Pons (tissue), 1 donor: Measurements from ENCODE around the gene TMEM151B.

ENCODE experiments used
- DNase-seq: peaks from one replicate; pipeline ENCODE4 v3.0.0-alpha.2; 2016; ENCODE audit warnings: low spot score

Gene TMEM151B

DNA sequence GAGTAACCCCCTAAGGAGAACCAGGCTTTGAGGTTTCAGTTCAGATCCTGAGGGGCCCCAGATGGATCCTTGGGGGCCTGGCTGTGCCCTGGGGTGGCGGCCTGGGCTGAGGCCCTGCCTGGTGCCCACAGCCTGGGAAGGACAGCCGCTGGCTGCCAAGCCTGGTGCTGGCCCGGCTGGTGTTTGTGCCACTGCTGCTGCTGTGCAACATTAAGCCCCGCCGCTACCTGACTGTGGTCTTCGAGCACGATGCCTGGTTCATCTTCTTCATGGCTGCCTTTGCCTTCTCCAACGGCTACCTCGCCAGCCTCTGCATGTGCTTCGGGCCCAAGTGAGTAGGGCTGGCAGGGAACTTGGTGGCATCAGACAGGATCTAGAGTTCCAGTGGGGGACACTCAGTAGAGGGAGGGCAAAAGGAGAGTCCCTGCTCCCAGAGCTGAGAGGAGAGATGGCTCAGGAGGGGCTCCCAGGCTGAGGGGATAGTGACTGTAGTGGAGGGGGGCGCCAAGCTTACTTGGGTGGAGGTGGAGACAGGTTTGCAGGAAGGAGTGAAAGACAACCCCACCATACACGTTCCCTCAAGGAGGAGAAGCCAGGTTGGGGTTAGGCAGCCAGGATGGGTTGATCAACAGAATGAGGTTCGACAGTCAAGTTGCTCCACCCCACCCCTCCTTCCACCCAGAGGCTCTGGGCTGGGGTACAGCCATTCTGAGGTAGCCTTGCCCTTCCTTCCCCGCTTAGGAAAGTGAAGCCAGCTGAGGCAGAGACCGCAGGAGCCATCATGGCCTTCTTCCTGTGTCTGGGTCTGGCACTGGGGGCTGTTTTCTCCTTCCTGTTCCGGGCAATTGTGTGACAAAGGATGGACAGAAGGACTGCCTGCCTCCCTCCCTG is 37.3 kb upstream of the TMEM151B start:
- DNase-seq = no peak

DNA sequence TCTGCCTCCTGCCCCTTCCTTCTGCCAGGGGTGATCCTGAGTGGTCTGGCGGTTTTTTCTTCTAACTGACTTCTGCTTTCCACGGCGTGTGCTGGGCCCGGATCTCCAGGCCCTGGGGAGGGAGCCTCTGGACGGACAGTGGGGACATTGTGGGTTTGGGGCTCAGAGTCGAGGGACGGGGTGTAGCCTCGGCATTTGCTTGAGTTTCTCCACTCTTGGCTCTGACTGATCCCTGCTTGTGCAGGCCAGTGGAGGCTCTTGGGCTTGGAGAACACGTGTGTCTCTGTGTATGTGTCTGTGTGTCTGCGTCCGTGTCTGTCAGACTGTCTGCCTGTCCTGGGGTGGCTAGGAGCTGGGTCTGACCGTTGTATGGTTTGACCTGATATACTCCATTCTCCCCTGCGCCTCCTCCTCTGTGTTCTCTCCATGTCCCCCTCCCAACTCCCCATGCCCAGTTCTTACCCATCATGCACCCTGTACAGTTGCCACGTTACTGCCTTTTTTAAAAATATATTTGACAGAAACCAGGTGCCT is 36.6 kb upstream of the TMEM151B start:
- no peak for DNase-seq

DNA sequence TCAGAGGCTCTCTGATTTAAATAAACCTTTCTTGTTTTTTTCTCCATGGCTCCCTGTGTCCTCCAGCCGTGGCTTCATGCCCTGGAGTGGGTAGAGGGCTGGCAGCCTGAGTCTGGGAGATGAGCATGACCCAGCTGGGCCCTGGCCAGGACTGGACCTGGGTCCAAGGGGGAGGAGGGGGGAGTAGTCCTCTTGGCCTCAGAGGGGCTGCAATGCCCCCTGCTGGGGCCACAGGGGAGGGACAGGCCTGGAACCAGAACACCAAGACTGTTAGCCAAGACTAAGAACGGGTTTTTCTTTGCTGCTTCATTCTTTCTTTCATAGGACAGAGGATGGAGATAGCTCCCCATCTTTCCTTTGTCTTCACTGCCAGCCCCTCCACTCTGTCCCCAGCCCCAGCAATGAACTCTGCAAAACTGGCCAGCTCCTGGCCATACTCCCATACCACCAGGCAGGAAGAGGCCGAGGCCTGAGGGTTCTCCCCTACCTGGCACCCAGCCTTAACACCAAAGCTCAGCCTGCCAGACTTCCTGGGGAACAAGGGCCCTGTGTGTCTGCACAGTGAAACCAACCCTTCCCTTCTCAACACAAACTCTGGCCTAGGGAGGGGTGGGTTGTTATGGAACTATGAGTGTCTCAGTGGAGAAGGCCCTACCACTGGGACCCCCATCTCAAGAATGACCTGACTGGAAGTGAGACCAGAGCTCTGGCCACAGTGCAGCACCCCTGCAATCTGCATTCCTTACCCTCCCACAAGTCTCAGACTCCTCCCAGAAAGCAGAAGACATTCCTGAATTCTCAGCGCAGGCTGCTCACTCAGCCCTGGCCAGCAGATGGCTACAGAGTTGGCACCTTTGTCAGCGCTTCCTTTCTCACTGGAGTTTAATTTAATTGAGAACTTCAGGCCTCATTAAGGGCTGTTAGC is 35.9 kb upstream of the TMEM151B start:
- peak; percentile 93 for DNase-seq

DNA sequence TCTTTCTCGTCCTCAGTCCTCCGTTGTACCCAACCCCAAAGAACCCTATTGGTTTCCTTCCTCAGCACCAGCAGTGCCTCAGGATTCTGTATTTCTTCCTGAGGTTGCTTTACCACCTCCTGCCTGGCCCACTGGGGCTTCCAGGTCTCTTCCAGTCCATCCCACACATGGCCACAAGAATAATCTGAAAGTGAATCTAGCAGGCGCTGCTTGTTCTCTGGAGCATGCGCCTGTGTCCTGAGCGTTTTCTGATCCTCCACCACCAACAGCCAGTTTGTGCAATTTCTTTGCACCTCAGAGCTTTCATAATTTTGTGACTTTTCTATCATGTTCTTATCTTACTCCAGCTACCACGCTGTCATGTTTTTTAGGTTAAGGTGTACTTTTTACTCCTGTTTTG is 35.0 kb upstream of the TMEM151B start:
- DNase-seq = no peak

DNA sequence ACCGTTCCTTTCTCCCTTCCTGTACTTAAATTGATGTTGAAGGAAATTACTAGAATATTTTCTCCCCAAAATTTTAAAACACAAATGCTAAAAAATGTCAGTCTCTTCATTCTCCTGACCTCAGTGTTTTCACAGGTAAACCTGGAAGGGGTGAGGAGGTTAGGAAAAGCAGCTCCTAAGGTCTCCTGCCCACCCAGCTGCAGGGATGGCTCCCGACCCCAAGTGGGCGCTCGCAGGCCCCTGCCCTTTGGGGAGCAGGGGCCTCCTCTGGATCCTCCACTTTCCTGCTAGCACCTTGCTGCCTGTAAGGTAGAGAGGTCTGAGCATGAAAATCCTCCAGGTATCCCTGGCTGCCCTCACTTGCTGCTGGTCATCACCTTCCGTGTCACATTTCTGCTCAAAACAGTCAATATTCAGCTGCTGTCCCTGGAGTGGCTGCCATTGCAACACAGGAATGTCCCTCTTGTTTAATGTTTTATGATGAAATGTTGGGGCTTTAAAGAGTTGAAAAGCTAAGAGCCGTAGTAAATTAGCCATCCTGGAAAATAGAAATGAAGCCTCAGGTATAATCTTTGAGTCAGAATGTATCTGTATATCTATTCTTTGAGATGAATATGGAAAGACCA is 34.2 kb upstream of the TMEM151B start:
- DNase-seq = no peak

DNA sequence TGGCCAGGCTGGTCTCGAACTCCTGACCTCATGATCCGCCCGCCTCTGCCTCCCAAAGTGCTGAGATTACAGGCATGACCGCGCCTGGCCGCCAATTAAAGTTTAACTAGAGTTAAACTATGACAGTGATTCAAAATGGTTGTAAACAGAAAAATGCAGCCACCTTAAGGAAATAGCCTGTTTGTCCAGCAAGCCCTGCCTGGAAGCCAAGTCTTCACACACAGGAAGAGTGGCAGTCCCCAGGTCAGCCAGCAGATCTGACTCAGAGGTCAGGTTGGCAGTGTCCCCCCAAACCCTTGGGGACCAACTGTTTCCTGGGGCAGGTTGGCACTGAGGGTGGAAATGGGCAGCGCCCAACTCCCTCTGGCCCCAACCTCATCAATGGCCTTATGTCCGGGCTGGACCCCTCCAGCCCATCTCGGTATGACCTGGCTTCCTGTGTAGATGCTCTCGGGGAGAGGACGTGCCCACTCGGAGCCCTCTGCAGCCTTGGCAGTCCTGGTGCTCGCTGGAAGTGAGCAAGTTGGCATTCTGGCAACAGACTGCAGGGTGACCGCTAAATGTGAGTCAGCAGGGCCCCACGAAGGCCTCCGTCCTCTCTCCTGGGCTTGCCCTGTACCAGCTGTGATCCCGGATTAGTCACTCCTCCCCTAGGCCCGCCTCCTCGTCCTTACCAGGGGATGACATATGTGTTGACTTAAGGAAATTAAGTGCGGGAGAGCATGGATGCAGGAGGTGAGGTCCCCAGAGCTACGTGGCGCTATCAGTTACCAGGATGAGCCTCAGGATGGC is 33.0 kb upstream of the TMEM151B start:
- DNase-seq = peak; percentile 85

DNA sequence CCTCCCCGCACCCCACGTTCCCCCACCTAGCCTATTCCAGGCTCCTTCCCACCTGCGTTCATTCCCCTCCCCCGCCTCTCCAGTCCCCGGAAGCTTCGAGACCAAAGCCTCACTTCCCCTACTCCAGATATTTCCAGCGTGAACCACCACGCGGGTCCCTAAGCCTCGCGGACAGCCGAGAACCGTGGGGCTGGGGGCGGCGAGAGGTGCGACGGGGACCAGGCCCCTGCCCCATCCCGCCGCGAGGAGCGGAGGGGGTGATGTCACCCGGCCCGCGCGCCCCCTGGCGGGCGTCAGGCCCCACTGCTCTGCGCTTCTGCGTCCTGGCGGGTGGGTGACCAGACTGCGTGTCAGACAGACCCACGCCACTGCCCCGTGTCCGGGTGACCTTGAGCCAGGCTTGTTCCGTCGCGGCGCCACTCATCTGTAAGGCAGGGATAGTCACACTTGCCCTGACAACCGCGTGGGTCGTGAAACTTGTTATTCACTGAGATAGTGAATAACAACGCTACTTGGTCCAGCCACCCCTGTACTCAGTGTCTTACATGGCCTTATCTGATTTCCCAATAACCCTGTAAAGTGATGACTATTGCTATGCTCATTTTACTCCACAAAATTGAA is 32.3 kb upstream of the TMEM151B start:
- peak; percentile 80 for DNase-seq

DNA sequence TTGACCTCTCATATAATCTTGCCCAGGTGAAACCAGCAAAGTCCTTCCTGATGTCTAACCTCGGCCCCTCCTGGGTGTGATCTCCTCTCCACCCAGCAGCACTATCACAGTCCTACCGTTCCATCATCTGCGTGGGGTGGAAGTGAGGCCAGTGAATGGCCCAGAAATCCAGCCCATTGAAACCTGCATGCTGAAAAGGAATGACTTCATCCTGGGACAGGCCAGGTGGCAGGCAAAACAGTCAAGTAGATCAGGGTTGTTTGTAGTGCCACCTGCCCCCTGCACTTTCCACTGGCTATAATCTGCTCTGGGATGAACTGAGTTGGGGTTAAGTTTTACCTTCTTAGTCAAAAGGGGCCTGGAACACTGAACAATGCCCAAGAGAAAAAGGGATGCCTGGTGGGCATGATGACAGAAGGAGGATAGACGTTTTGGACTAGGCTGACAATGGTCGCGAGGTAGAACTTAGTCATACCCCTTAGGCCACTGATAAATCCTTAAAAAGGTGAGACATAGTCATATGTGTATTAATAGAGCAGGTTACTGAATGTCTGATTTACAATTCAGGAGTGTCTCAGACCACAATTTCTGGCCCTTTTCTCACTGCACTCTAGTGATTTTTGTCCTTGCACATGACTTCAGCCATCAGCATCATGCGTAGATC is 31.4 kb upstream of the TMEM151B start:
- no peak for DNase-seq

DNA sequence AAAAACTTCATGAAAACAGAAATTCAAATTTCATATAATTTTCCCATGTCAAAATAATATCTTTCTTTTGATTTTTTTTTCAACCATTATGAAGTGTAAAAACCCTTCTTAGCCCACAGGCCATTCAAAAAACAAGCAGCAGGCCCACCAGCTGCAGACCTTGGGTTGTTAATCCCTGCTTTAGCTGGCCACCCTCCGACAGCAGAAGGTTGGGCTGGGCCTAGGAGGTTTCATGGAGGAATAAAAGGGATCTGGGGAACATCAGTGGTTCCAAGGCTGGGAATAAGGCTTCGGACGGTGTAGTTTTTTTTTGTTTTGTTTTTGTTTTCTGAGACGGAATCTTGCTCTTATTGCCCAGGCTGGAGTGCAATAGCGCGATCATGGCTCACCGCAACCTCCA is 26.9 kb upstream of the TMEM151B start:
- no peak for DNase-seq

DNA sequence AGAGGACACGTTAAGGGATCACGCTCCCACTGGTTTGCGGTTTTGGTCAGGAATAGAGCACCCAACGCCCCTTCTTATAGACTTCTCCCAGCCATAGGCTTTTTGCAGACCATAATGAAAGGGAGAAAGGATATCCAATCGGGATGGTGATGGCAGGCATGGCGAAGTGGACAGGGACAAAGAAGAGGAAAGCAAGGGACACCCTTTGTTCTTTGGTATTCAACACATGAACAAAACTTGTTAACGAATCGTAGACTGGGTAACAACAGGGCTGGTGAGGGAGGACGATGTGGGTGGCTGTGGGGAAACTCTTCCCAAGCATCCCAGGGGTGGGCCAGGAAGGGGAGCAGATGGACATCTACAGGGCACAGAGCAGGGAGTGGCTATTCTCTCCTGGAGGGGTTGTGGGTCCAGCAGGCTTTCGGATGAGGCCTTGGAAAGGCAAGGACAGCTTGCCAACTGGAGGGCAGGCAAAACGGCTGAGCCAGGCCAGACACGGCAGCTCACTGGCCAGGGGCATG is 24.8 kb upstream of the TMEM151B start:
- no peak for DNase-seq

DNA sequence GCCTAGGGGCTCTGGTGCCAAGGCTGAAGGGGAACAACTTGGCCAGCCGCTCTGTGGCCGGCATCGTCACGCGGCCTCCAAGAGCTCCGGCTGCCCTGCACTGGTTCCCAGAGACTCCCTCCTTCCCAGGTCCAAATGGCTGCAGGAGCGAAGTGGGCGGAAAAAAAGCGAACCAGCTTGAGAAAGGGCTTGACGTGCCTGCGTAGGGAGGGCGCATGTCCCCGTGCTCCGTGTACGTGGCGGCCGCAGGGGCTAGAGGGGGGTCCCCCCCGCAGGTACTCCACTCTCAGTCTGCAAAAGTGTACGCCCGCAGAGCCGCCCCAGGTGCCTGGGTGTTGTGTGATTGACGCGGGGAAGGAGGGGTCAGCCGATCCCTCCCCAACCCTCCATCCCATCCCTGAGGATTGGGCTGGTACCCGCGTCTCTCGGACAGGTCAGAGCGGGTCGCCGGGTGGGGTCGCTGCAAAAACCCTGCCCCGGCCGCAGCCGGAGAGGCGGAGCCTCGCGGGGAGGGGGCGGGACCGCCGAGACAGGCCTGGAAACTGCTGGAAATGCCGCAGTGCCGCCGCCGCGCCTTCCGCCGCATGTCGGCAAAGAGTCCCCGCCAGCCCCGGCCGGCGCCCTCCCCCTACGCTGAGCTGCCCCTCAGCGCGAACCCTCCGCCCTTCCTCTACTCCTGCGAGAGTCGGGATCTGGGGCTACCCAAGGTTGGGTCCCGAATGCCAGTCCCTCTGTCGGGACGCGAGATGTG is 24.2 kb upstream of the TMEM151B start:
- peak; percentile 75 for DNase-seq

DNA sequence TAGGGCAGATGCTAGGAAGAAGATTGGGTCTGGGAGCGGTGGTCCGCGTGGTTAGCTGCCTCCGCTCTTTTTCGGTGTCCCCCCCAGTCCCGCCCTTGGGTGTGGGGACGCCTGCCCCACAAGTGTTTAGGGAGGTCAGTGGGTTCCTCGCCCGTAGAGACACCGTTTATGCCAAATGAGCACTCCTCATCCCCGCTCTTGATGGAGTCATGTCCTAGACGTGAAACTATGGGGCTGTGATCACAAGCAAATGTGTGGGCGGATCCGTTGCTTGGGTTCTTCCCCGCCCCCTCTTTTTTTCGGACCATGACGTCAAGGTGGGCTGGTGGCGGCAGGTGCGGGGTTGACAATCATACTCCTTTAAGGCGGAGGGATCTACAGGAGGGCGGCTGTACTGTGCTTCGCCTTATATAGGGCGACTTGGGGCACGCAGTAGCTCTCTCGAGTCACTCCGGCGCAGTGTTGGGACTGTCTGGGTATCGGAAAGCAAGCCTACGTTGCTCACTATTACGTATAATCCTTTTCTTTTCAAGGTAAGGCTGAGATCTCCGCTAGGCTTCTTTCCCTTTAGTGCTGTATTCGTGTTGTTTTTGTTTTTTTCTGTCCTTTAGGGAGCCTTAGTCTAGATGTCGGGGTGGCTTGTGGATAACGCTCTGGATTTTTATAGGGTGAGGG is 23.4 kb upstream of the TMEM151B start, which contains the start of gene HSP90AB1:
Gene HSP90AB1 (plus strand): TSS at position 439 of the 675 bp plus-strand sequence. CDS start 1,529 bp downstream, outside the sequence.
- peak; percentile 97 for DNase-seq

DNA sequence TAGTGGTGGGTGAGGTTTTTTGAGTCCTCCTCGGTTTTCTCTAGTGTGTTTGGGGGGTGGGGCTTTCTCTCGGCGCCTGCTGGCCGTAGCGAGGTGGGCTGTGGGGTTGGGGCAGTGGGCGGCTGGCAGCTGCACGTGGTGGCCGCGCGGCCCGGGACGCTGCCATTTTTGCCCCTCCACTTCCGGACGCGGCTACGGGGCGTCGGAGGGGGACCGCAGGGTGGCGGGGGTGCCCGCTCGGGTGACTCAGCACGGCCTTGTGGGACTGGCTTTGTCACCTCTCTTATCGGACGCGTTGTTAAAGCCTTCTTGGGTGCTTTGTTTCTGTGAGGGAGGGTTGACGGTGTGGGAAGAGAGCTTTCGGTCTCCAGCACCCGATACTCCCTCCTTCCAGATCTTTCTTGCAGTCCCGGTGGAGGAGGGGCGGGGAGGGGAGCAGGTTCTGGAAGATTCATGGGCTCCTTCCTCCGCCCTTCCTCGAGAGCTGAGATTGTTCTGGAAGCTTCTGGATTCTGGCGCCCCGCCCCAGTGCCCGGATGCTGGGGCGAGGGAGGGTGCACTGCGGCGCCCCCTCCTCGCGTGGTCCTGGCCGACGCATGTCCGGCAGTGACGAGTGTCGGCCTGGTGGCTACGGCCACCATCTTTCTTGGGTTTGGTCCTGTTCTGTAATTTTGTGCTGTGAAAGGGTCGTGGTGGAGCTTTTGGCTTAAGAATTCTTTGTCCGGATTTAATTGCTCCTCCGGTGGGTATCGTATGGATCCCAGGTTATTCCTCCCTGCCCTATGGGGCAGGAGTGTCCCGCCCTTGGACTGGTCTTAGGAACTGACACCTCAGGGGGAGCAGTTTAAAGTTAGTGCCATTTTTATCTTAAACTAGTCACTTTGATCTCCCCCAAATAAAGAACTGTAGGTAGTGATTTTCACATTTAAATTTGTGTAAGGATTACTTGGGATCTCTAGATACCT is 22.6 kb upstream of the TMEM151B start:
- DNase-seq = peak; percentile 78

DNA sequence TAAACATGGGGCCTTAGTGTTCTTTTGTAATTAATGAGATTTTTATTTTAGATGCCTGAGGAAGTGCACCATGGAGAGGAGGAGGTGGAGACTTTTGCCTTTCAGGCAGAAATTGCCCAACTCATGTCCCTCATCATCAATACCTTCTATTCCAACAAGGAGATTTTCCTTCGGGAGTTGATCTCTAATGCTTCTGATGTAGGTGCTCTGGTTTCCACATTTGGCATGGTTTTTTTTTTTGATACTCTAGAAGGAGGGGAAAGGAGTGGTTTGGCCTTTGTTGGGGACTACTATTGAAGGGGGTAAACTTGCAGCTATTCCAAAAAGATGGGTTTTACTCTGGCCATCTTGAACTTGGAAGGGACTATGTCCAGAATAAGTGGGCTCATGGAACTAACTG is 21.7 kb upstream of the TMEM151B start:
- no peak for DNase-seq

DNA sequence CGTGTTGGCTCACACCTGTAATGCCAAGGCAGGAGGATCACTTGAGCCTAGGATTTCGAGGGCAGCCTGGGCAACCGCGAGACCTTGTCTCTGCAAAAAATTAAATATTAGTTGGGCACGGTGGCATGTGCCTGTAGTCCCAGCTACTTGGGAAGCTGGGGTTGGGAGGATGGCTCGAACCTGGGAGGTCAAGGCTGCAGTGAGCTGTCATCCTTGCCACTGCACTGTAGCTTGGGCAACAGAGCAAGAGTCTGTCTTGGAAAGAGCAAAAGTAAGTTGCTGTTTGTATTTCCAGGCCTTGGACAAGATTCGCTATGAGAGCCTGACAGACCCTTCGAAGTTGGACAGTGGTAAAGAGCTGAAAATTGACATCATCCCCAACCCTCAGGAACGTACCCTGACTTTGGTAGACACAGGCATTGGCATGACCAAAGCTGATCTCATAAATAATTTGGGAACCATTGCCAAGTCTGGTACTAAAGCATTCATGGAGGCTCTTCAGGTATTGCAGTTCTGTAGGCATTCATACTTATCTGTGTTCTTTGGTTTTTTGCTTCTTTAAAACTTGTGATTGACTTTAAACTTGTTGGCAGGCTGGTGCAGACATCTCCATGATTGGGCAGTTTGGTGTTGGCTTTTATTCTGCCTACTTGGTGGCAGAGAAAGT is 21.0 kb upstream of the TMEM151B start:
- DNase-seq = peak; percentile 38

DNA sequence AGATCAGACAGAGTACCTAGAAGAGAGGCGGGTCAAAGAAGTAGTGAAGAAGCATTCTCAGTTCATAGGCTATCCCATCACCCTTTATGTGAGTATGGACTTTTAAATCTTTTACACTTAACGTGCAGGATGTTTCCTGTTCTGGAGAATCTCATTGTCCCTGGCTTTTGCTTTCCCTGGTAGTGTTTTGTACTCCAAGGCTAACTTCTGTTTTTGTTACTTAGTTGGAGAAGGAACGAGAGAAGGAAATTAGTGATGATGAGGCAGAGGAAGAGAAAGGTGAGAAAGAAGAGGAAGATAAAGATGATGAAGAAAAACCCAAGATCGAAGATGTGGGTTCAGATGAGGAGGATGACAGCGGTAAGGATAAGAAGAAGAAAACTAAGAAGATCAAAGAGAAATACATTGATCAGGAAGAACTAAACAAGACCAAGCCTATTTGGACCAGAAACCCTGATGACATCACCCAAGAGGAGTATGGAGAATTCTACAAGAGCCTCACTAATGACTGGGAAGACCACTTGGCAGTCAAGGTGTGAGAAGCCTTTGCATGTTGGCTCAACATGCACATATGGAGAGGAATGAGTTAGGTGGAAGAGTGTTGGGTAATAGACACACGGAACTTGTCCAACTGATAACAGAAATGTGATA is 20.1 kb upstream of the TMEM151B start:
- DNase-seq = peak; percentile 46
